Measurements from ENCODE around the gene DOCK2.

DOCK2 gene

DNA sequence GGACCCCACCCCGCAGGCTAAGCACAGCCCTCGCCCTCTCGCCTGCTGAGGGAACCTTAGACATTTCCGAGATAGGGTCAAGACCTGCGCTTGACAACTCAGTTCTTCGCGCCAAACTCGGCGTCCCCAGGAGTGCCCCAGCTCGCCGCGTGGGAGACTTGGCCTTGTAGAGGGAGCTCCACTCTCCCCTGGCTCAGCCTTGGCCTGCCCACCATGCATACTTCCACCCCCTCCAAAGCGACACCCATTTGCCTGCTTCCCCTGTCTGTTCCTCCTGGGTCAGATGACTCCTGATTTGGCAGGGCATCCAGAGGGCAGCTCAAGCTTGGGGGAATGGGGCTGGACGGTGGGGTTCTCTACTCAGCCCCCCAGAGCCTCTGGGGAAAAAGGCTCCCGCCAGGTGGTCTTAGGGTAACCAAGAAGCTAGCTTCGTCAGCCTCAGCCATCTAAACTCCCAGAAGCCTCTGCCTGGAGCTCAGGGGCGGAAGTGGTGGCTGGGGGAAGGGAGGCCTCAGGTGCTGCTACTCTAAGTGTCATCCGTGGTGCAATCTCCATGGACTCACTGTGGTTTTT is 560 bp downstream of the DOCK2 start:
- Histone ChIP-seq H3K27ac (ENCODE audit: low read depth, low read length) (no peak overlapping the region), H3K9ac (ENCODE audit: low read length) (no peak overlapping the region)

GRCh38 chr5:169641253-169641652 is 4.2 kb downstream of the DOCK2 start:
- no peaks in the 10 kb centered on the region for H3K9me3 ChIP-seq (ENCODE audit: low read length)
- H3K9ac ChIP-seq (ENCODE audit: low read length) = no peak overlapping the region
- H3K4me3 ChIP-seq (ENCODE audit: low read depth in 1 of 2, low read length in 2 of 2) = no peak overlapping the region
- H3K27ac ChIP-seq (ENCODE audit: low read depth, low read length) = no peak overlapping the region
- H3K36me3 ChIP-seq (ENCODE audit: insufficient read depth, low read length) = no peaks in the 10 kb centered on the region
- peaks cover 0 to 10% of the 10 kb centered on the region in 2 donors for H3K27me3 ChIP-seq (ENCODE audit: control insufficient read depth in 1 of 2, insufficient read depth in 2 of 2, low read length in 2 of 2)
- no peaks in the 10 kb centered on the region for H3K4me1 ChIP-seq (ENCODE audit: insufficient read depth, low read length)

More for the DNA sequence above, 560 bp downstream of the DOCK2 start:
- peaks cover 0 to 10% of the 10 kb centered on the region in 2 donors for H3K27me3 ChIP-seq (ENCODE audit: control insufficient read depth in 1 of 2, insufficient read depth in 2 of 2, low read length in 2 of 2)
- peak overlapping the region in 1 of 2 donors; percentile 24 for H3K4me3 ChIP-seq (ENCODE audit: low read depth in 1 of 2, low read length in 2 of 2)
- no peaks in the 10 kb centered on the region for H3K36me3 ChIP-seq (ENCODE audit: insufficient read depth, low read length)
- H3K4me1 ChIP-seq (ENCODE audit: insufficient read depth, low read length) = no peaks in the 10 kb centered on the region
- no peaks in the 10 kb centered on the region for H3K9me3 ChIP-seq (ENCODE audit: low read length)

GRCh38 chr5:169646856-169647255 is 9.8 kb downstream of the DOCK2 start:
- H3K9me3 ChIP-seq (ENCODE audit: low read length) = no peaks in the 10 kb centered on the region
- H3K27me3 ChIP-seq (ENCODE audit: control insufficient read depth in 1 of 2, insufficient read depth in 2 of 2, low read length in 2 of 2) = no peaks in the 10 kb centered on the region
- H3K4me3 ChIP-seq (ENCODE audit: low read depth in 1 of 2, low read length in 2 of 2) = no peak overlapping the region
- H3K27ac ChIP-seq (ENCODE audit: low read depth, low read length) = no peak overlapping the region
- no peak overlapping the region for H3K9ac ChIP-seq (ENCODE audit: low read length)
- no peaks in the 10 kb centered on the region for H3K36me3 ChIP-seq (ENCODE audit: insufficient read depth, low read length)
- peaks cover 7% of the 10 kb centered on the region for H3K4me1 ChIP-seq (ENCODE audit: insufficient read depth, low read length)

DNA sequence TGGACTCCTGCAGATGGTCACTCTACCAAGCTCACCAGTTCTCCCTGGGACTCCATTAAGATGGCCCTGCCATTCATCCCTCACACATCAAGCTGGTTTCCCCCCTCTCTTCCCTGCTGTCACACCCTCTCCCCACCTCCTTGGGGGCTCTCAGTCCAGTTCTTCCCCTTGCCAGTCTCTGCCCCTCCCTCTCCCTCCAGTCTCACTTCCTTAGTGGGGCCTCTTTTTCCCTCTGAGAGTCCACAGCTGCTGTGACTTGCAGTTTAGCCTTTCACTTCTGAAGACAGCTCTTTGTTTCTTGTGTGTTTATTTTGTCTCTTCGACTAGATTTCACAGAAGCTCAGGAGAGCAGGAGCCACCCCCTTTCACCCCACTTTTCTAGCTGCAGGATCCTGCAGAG is 10.5 kb downstream of the DOCK2 start:
- no peak overlapping the region for H3K27ac ChIP-seq (ENCODE audit: low read depth, low read length)
- no peak overlapping the region for H3K4me3 ChIP-seq (ENCODE audit: low read depth in 1 of 2, low read length in 2 of 2)
- no peak overlapping the region for H3K9ac ChIP-seq (ENCODE audit: low read length)
- H3K4me1 ChIP-seq (ENCODE audit: insufficient read depth, low read length) = peaks cover 7% of the 10 kb centered on the region
- H3K36me3 ChIP-seq (ENCODE audit: insufficient read depth, low read length) = no peaks in the 10 kb centered on the region
- H3K27me3 ChIP-seq (ENCODE audit: control insufficient read depth in 1 of 2, insufficient read depth in 2 of 2, low read length in 2 of 2) = no peaks in the 10 kb centered on the region
- no peaks in the 10 kb centered on the region for H3K9me3 ChIP-seq (ENCODE audit: low read length)

DNA sequence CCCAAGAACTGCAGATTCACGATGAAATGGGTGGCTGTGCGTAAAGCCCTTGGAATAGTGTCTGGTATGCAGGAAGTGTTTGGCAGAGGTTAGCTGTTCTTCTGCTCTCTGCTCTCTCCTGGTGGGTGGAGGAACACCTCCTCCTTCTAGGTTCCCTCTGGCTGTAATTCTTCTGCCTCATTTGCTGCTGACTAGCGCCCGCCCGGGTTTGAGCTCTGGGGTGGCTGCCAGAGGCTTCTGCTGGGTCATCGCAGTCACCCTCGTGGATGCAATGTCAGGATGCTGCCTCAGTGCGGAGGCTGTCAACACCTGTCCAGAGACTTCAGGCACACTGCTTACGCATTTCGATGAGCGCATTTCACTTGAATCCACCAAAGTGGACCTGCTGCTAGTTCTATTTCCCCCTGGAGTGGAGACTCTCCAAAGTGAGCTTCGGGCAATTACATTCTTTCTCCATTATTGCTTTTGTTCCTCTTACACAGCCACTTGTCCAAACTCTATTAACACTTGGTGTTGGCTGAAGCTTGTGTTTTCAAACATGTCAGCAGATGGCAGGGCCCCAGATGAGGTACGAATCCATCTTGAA is 11.7 kb downstream of the DOCK2 start:
- Histone ChIP-seq H3K4me1 (ENCODE audit: insufficient read depth, low read length) (peaks cover 7% of the 10 kb centered on the region), H3K27me3 (ENCODE audit: control insufficient read depth in 1 of 2, insufficient read depth in 2 of 2, low read length in 2 of 2) (no peaks in the 10 kb centered on the region), H3K4me3 (ENCODE audit: low read depth in 1 of 2, low read length in 2 of 2) (no peak overlapping the region), H3K27ac (ENCODE audit: low read depth, low read length) (no peak overlapping the region), H3K9me3 (ENCODE audit: low read length) (no peaks in the 10 kb centered on the region), H3K9ac (ENCODE audit: low read length) (no peak overlapping the region), H3K36me3 (ENCODE audit: insufficient read depth, low read length) (no peaks in the 10 kb centered on the region)

DNA sequence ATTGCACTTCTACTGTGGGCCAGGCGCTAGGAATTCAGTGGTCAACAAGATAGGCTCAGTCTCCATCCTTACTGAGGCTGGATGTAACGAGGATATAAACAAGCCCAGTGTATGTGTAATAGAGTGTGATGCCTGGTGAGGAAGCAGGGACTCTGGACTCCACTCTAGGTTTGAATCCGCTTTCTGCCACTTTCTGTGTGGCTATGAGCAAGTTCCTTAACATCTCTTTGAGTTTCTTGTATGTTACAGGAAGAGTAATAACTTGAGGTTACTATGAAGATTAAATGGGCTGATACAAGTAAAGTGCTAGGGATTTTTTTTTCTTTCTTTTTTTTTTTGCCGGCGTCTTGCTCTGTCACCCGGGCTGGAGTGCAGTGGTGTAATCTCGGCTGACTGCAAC is 12.4 kb downstream of the DOCK2 start:
- Histone ChIP-seq H3K9ac (ENCODE audit: low read length) (no peak overlapping the region), H3K4me1 (ENCODE audit: insufficient read depth, low read length) (peaks cover 7% of the 10 kb centered on the region), H3K27ac (ENCODE audit: low read depth, low read length) (no peak overlapping the region)

GRCh38 chr5:169650701-169651331 is 13.7 kb downstream of the DOCK2 start:
- peaks cover 7% of the 10 kb centered on the region for H3K4me1 ChIP-seq (ENCODE audit: insufficient read depth, low read length)
- no peaks in the 10 kb centered on the region for H3K27me3 ChIP-seq (ENCODE audit: control insufficient read depth in 1 of 2, insufficient read depth in 2 of 2, low read length in 2 of 2)
- H3K4me3 ChIP-seq (ENCODE audit: low read depth in 1 of 2, low read length in 2 of 2) = no peak overlapping the region
- no peak overlapping the region for H3K27ac ChIP-seq (ENCODE audit: low read depth, low read length)
- no peaks in the 10 kb centered on the region for H3K36me3 ChIP-seq (ENCODE audit: insufficient read depth, low read length)
- H3K9me3 ChIP-seq (ENCODE audit: low read length) = no peaks in the 10 kb centered on the region
- no peak overlapping the region for H3K9ac ChIP-seq (ENCODE audit: low read length)

More for the DNA sequence above, 12.4 kb downstream of the DOCK2 start:
- Histone ChIP-seq H3K4me3 (ENCODE audit: low read depth in 1 of 2, low read length in 2 of 2) (no peak overlapping the region), H3K36me3 (ENCODE audit: insufficient read depth, low read length) (no peaks in the 10 kb centered on the region), H3K27me3 (ENCODE audit: control insufficient read depth in 1 of 2, insufficient read depth in 2 of 2, low read length in 2 of 2) (no peaks in the 10 kb centered on the region), H3K9me3 (ENCODE audit: low read length) (no peaks in the 10 kb centered on the region)

- no peak overlapping the region for H3K4me3 ChIP-seq (ENCODE audit: low read depth in 1 of 2, low read length in 2 of 2)
- H3K27me3 ChIP-seq (ENCODE audit: control insufficient read depth in 1 of 2, insufficient read depth in 2 of 2, low read length in 2 of 2) = no peaks in the 10 kb centered on the region
- no peak overlapping the region for H3K27ac ChIP-seq (ENCODE audit: low read depth, low read length)
- H3K9me3 ChIP-seq (ENCODE audit: low read length) = no peaks in the 10 kb centered on the region
- H3K4me1 ChIP-seq (ENCODE audit: insufficient read depth, low read length) = peaks cover 7% of the 10 kb centered on the region
- no peak overlapping the region for H3K9ac ChIP-seq (ENCODE audit: low read length)
- H3K36me3 ChIP-seq (ENCODE audit: insufficient read depth, low read length) = no peaks in the 10 kb centered on the region
Measured at GRCh38 chr5:169651526-169651925, 14.5 kb downstream of the DOCK2 start.

DNA sequence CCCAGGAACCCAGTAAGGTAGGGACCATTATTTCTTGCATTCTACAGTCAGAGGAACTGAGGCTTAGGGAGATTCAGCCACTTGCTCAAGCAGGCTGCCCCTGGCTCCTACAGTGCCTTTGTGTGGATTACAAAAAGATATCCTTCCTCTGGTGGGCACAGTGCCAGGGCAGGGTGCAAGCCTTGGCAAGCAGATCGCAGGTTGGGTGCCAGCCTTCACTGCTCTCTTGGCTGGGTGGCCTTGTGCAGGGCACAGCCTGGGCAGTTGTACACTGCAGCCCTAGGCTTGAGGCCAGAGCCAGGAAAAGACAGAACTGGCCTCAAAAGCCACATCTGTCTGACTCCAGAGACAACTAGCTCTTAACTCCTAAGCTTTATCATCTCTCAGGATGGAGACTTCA is 15.0 kb downstream of the DOCK2 start:
- no peak overlapping the region for H3K9ac ChIP-seq (ENCODE audit: low read length)
- H3K9me3 ChIP-seq (ENCODE audit: low read length) = no peaks in the 10 kb centered on the region
- H3K4me1 ChIP-seq (ENCODE audit: insufficient read depth, low read length) = peaks cover 7% of the 10 kb centered on the region
- H3K4me3 ChIP-seq (ENCODE audit: low read depth in 1 of 2, low read length in 2 of 2) = no peak overlapping the region
- H3K27ac ChIP-seq (ENCODE audit: low read depth, low read length) = no peak overlapping the region
- H3K27me3 ChIP-seq (ENCODE audit: control insufficient read depth in 1 of 2, insufficient read depth in 2 of 2, low read length in 2 of 2) = no peaks in the 10 kb centered on the region
- H3K36me3 ChIP-seq (ENCODE audit: insufficient read depth, low read length) = no peaks in the 10 kb centered on the region

DNA sequence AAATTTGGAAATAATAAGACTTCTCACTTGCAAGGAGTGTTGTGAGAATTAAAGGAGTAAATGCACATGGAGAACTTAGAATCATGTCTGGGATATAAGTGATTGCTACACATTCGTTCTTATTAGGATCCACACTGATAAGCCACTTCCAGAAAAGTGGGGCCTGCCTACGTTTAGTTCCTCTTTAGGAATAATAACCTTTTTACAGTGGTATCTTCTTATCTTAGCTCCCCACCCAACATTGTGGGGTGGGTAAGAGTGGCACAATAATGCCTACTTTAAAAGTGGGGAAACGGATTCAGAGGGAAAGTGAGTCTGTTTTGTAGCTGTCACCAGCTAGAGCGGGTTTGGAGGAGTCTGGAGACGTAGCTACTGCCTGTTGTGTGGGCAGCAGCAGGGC is 16.0 kb downstream of the DOCK2 start:
- Histone ChIP-seq H3K4me1 (ENCODE audit: insufficient read depth, low read length) (peaks cover 7% of the 10 kb centered on the region), H3K36me3 (ENCODE audit: insufficient read depth, low read length) (no peaks in the 10 kb centered on the region), H3K27ac (ENCODE audit: low read depth, low read length) (no peak overlapping the region), H3K9ac (ENCODE audit: low read length) (no peak overlapping the region), H3K4me3 (ENCODE audit: low read depth in 1 of 2, low read length in 2 of 2) (no peak overlapping the region), H3K27me3 (ENCODE audit: control insufficient read depth in 1 of 2, insufficient read depth in 2 of 2, low read length in 2 of 2) (no peaks in the 10 kb centered on the region), H3K9me3 (ENCODE audit: low read length) (no peaks in the 10 kb centered on the region)

GRCh38 chr5:169655353-169655752 is 18.3 kb downstream of the DOCK2 start:
- Histone ChIP-seq H3K27ac (ENCODE audit: low read depth, low read length) (no peak overlapping the region), H3K4me3 (ENCODE audit: low read depth in 1 of 2, low read length in 2 of 2) (no peak overlapping the region), H3K4me1 (ENCODE audit: insufficient read depth, low read length) (peaks cover 7% of the 10 kb centered on the region), H3K36me3 (ENCODE audit: insufficient read depth, low read length) (no peaks in the 10 kb centered on the region), H3K9ac (ENCODE audit: low read length) (no peak overlapping the region), H3K9me3 (ENCODE audit: low read length) (no peaks in the 10 kb centered on the region), H3K27me3 (ENCODE audit: control insufficient read depth in 1 of 2, insufficient read depth in 2 of 2, low read length in 2 of 2) (no peaks in the 10 kb centered on the region)

Data from muscle layer of colon (tissue), 2 donors.